PC-3 (cell line): ENCODE data around the gene HARBI1. TPM values are rescaled to one million over a fixed set of nuclear protein-coding genes. Genes with fewer than 3 reads are reported as not detected.

ENCODE experiments used
- ATAC-seq: fragments of 200-7000 bp; cut with Tn5 transposase; 2 replicates; pipeline ENCODE4 v1.9.1; 2020; ENCODE audit warnings: mild to moderate bottlenecking, moderate library complexity
- BruUV-seq: library from RNA; stranded (reverse); fragments of 400-500 nt; replicated peaks from 2 replicates; lab custom pipeline; 2021; lab: Mats Ljungman, UMichigan
- CTCF ChIA-PET: fragments of 300-600 bp; sonication (Branson Sonifier 250); formaldehyde crosslinking; loops from one replicate; lab custom pipeline; 2022; ENCODE audit warnings: antibody characterized with exemption; lab: Charles Lee
- POLR2A ChIA-PET: fragments of 300-600 bp; sonication (Branson Sonifier 250); formaldehyde crosslinking; loops from one replicate; lab custom pipeline; 2022; ENCODE audit warnings: antibody characterized with exemption; ENCODE audit not compliant: unreplicated experiment; lab: Charles Lee
- DNase-seq: peaks from one replicate; pipeline ENCODE4 v3.0.0-alpha.2; 2015
- H2AFZ ChIP-seq: fragments of 300-600 bp; sonication (generic); 2 replicates; pipeline ENCODE4 v1.6.0; 2016; ENCODE audit warnings: antibody characterized with exemption, low read length
- H3F3A ChIP-seq: fragments of 300-600 bp; sonication (generic); one replicate; pipeline ENCODE4 v1.6.0; 2017; ENCODE audit warnings: antibody characterized with exemption, low read length, control low read depth, mild to moderate bottlenecking; ENCODE audit not compliant: unreplicated experiment
- H3K27ac ChIP-seq: fragments of 300-600 bp; sonication (generic); 2 replicates; pipeline ENCODE4 v1.5.1; 2016; ENCODE audit warnings: mild to moderate bottlenecking, low read length
- H3K27me3 ChIP-seq: fragments of 300-600 bp; sonication (generic); 2 replicates; pipeline ENCODE4 v1.6.1; 2016; ENCODE audit warnings: low read length, mixed read lengths
- H3K36me3 ChIP-seq: fragments of 300-600 bp; sonication (generic); 2 replicates; pipeline ENCODE4 v1.6.1; 2016; ENCODE audit warnings: low read depth, mixed run types, low read length, mixed read lengths
- H3K4me1 ChIP-seq: fragments of 300-600 bp; sonication (generic); 2 replicates; pipeline ENCODE4 v1.5.1; 2016; ENCODE audit warnings: low read length; ENCODE audit not compliant: insufficient read depth
- H3K4me2 ChIP-seq: fragments of 300-600 bp; sonication (generic); 2 replicates; pipeline ENCODE4 v1.6.0; 2016; ENCODE audit warnings: low read length
- H3K4me3 ChIP-seq: fragments of 300-600 bp; sonication (generic); 2 replicates; pipeline ENCODE4 v1.5.1; 2016; ENCODE audit warnings: mild to moderate bottlenecking, low read length, mixed read lengths
- H3K79me2 ChIP-seq: fragments of 300-600 bp; sonication (generic); 2 replicates; pipeline ENCODE4 v1.6.1; 2017; ENCODE audit warnings: low read length, mixed read lengths
- H3K9ac ChIP-seq: fragments of 300-600 bp; sonication (generic); 2 replicates; pipeline ENCODE4 v1.6.0; 2016; ENCODE audit warnings: mild to moderate bottlenecking, low read length
- H3K9me2 ChIP-seq: fragments of 300-600 bp; sonication (generic); replicated peaks from 2 replicates; pipeline ENCODE4 v1.6.1; 2016; ENCODE audit warnings: mixed run types, low read length, mixed read lengths
- H3K9me3 ChIP-seq: fragments of 300-600 bp; sonication (generic); 2 replicates; pipeline ENCODE4 v1.6.1; 2016; ENCODE audit warnings: low read length, mixed read lengths
- H4K20me1 ChIP-seq: fragments of 300-600 bp; sonication (generic); 2 replicates; pipeline ENCODE4 v1.6.1; 2016; ENCODE audit warnings: low read length, mixed read lengths
- CTCF ChIP-seq: fragments of 300-600 bp; sonication (generic); conservative IDR thresholded peaks from 2 replicates; pipeline ENCODE4 v1.5.1; 2017; ENCODE audit warnings: antibody characterized with exemption, low read depth, mild to moderate bottlenecking, low read length
- EZH2 ChIP-seq: fragments of 300-600 bp; sonication (generic); IDR thresholded peaks from one replicate; pipeline ENCODE4 v1.6.1; 2017; ENCODE audit warnings: antibody characterized with exemption, mild to moderate bottlenecking, low read length; ENCODE audit not compliant: unreplicated experiment
- EZH2phosphoT487 ChIP-seq: fragments of 300-600 bp; sonication (generic); IDR thresholded peaks from 2 replicates; pipeline ENCODE4 v1.6.1; 2018; ENCODE audit warnings: mild to moderate bottlenecking, antibody characterized with exemption, low read length, borderline replicate concordance
- intact Hi-C: fragments of 100-400 bp; cut with micrococcal nuclease; formaldehyde crosslinking; loops from 2 replicates; pipeline ENCODE4 v1.9.0; 2023
- total RNA-seq: library from RNA; depleted of rRNA; stranded (reverse); fragments of >200 nt; gene quantifications from 2 replicates; pipeline ENCODE4 v1.2.3, GENCODE V29; 2014

The HARBI1 gene
- total RNA-seq, 1 experiment from 2014 or later = 1.7 TPM

- Histone ChIP-seq H4K20me1 (no peaks in the 10 kb centered on the region), H3K9me2 (no peaks in the 10 kb centered on the region), H3K4me1 (no peaks in the 10 kb centered on the region), H3K9ac (no peak overlapping the region), H3K4me3 (no peak overlapping the region), H2AFZ (no peak overlapping the region), H3K4me2 (no peak overlapping the region), H3K27ac (no peak overlapping the region), H3F3A (no peaks in the 10 kb centered on the region), H3K9me3 (no peaks in the 10 kb centered on the region), H3K79me2 (no peaks in the 10 kb centered on the region), H3K27me3 (no peaks in the 10 kb centered on the region), H3K36me3 (peaks cover 4% of the 10 kb centered on the region; the same call in 1 of the 2 replicates)
- TF ChIP-seq CTCF (no peak), EZH2 (no peak), EZH2phosphoT487 (no peak)
- CTCF ChIA-PET = no interaction called here
- BruUV-seq = no TSS peak
- intact Hi-C loops = no loop called here
- ATAC-seq (no peak), DNase-seq (no peak)
- POLR2A ChIA-PET = no interaction called here
These were observed 16.5 kb upstream of the HARBI1 start for GRCh38 chr11:46633291-46634217.

GRCh38 chr11:46632502-46632901 lies 15.5 kb upstream of the HARBI1 start:
- Histone ChIP-seq H3K36me3 (peaks cover 4% of the 10 kb centered on the region; the same call in 1 of the 2 replicates), H3K4me1 (no peaks in the 10 kb centered on the region), H3K9me2 (no peaks in the 10 kb centered on the region), H3K79me2 (no peaks in the 10 kb centered on the region), H3F3A (no peaks in the 10 kb centered on the region), H2AFZ (no peak overlapping the region), H3K9ac (no peak overlapping the region), H3K4me2 (no peak overlapping the region), H3K4me3 (no peak overlapping the region), H3K27me3 (no peaks in the 10 kb centered on the region), H4K20me1 (no peaks in the 10 kb centered on the region), H3K9me3 (no peaks in the 10 kb centered on the region), H3K27ac (no peak overlapping the region)
- TF ChIP-seq EZH2 = no peak
- TF ChIP-seq CTCF = no peak
- TF ChIP-seq EZH2phosphoT487 = no peak
- no TSS peak for BruUV-seq
- DNase-seq = no peak
- intact Hi-C loops = no loop called here
- no peak for ATAC-seq
- POLR2A ChIA-PET = no interaction called here
- CTCF ChIA-PET = no interaction called here

- H3K36me3 ChIP-seq = peaks cover 4% of the 10 kb centered on the region; the same call in 1 of the 2 replicates
- CTCF ChIA-PET = no interaction called here
- no peaks in the 10 kb centered on the region for H3K9me2 ChIP-seq
- H3K4me3 ChIP-seq = no peak overlapping the region
- H2AFZ ChIP-seq = no peak overlapping the region
- no peaks in the 10 kb centered on the region for H4K20me1 ChIP-seq
- POLR2A ChIA-PET = no interaction called here
- ATAC-seq (no peak), DNase-seq (no peak)
- H3F3A ChIP-seq = no peaks in the 10 kb centered on the region
- H3K9ac ChIP-seq = no peak overlapping the region
- H3K4me1 ChIP-seq = no peaks in the 10 kb centered on the region
- no peaks in the 10 kb centered on the region for H3K79me2 ChIP-seq
- intact Hi-C loops = no loop called here
- H3K27me3 ChIP-seq = no peaks in the 10 kb centered on the region
- H3K9me3 ChIP-seq = no peaks in the 10 kb centered on the region
- no TSS peak for BruUV-seq
- TF ChIP-seq CTCF (no peak), EZH2phosphoT487 (no peak), EZH2 (no peak)
- H3K4me2 ChIP-seq = no peak overlapping the region
- H3K27ac ChIP-seq = no peak overlapping the region
These were observed 14.6 kb upstream of the HARBI1 start for GRCh38 chr11:46631676-46632075.
